Measurements from ENCODE around the gene DBF4B.
"Not testable (repeated sequence)": the region's sequence is repeated elsewhere in the genome, so short reads cannot be mapped to it uniquely, and the experiment has no call there.

DBF4B gene

DNA sequence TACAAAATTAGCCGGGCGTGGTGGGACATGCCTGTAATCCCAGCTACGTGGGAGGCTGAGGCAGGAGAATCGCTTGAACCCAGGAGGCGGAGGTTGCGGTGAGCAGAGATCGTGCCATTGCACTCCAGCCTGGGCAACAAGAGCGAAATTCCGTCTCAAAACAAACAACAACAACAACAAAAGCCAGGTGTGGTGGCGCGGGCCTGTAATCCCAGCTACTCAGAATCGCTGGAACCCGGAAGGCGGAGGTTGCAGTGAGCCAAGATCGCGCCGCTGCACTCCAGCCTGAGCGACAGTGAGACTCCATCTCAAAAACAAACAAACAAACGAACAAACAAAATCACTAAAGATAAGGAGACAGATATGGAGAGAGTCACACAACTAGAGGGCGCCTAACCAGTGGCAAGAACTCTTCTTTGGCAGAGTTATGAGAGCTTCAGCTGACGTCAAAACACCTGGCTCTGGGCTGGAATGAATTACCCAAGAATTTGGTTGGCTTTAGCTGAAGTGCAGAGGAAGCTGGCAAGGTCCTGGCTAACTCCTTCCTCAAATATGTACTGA, 17.6 kb upstream of the DBF4B start:
- H3K9me3 ChIP-seq (ENCODE audit: insufficient read depth, low read length, severe bottlenecking); H3K27me3 ChIP-seq (ENCODE audit: insufficient read depth, low read length, poor library complexity); H4K20me1 ChIP-seq (ENCODE audit: insufficient read depth, low read length); H2AFZ ChIP-seq (ENCODE audit: low read depth, low read length); H3K36me3 ChIP-seq (ENCODE audit: insufficient read depth, low read length); H3K9ac ChIP-seq (ENCODE audit: low read depth, low read length); H3K27ac ChIP-seq (ENCODE audit: low read length); ATAC-seq (ENCODE audit: insufficient read depth, low read depth): not testable (repeated sequence)
- TF ChIP-seq, protein P1, sequence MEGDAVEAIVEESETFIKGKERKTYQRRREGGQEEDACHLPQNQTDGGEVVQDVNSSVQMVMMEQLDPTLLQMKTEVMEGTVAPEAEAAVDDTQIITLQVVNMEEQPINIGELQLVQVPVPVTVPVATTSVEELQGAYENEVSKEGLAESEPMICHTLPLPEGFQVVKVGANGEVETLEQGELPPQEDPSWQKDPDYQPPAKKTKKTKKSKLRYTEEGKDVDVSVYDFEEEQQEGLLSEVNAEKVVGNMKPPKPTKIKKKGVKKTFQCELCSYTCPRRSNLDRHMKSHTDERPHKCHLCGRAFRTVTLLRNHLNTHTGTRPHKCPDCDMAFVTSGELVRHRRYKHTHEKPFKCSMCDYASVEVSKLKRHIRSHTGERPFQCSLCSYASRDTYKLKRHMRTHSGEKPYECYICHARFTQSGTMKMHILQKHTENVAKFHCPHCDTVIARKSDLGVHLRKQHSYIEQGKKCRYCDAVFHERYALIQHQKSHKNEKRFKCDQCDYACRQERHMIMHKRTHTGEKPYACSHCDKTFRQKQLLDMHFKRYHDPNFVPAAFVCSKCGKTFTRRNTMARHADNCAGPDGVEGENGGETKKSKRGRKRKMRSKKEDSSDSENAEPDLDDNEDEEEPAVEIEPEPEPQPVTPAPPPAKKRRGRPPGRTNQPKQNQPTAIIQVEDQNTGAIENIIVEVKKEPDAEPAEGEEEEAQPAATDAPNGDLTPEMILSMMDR (IDR thresholded peaks at IDR 0.05; ENCODE audit: borderline replicate concordance, extremely low read depth, low read length, poor library complexity, severe bottlenecking), result peak; percentile 49
- peaks cover 38% of the 10 kb centered on the region for H3K79me2 ChIP-seq (ENCODE audit: insufficient read depth, low read length)
- peak overlapping the region; percentile 88 for H3K4me2 ChIP-seq (ENCODE audit: insufficient read depth, low read length)
- peaks cover 29% of the 10 kb centered on the region for H3K4me1 ChIP-seq (ENCODE audit: insufficient read depth, low read length)
- DNase-seq, result peak; percentile 16
- peak overlapping the region in 1 of 2 experiments; percentile 89; a peak in 1 of 4 replicates for H3K4me3 ChIP-seq (ENCODE audit: low read depth in 1 of 2, low read length in 2 of 2)

DNA sequence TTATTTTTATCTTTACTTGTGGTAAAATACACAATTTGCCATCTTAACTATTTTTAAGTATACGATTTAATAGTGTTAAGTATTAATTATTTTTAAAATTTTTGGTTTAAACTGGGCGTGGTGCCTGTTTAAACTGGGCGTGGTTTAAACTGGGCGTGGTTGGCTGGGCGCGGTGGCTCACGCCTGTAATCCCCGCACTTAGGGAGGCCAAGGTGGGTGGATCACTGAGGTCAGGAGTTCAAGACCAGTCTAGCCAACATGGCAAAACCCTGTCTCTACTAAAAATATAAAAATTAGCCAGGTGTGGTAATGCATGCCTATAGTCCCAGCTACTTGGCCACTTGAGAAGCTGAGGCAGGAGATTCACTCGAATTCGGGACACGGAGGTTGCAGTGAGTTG, 14.9 kb upstream of the DBF4B start:
- Histone ChIP-seq H3K4me2 (ENCODE audit: insufficient read depth, low read length) (no peak overlapping the region), H3K27me3 (ENCODE audit: insufficient read depth, low read length, poor library complexity) (no peaks in the 10 kb centered on the region)
- no peak for ATAC-seq (ENCODE audit: insufficient read depth, low read depth)

DNA sequence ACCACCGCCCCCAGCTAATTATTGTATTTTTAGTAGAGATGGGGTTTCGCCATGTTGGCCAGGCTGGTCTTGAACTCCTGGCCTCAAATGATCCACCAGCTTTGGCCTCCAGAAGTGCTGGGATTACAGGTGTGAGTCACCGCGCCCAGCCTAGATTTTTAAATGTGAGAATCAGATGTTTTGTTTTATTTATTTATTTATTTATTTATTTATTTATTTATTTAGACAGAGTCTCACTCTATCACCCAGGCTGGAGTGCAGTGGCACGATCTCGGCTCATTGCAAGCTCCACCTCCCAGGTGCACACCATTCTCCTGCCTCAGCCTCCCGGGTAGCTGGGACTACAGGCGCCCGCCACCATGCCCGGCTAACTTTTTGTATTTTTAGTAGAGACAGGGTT, 8.2 kb upstream of the DBF4B start:
- not testable (repeated sequence) for H3K27ac ChIP-seq (ENCODE audit: low read length); H2AFZ ChIP-seq (ENCODE audit: low read depth, low read length); ATAC-seq (ENCODE audit: insufficient read depth, low read depth); DNase-seq; H3K4me3 ChIP-seq (ENCODE audit: low read depth in 1 of 2, low read length in 2 of 2); H3K4me1 ChIP-seq (ENCODE audit: insufficient read depth, low read length); H3K4me2 ChIP-seq (ENCODE audit: insufficient read depth, low read length); H4K20me1 ChIP-seq (ENCODE audit: insufficient read depth, low read length); H3K9me3 ChIP-seq (ENCODE audit: insufficient read depth, low read length, severe bottlenecking); H3K9ac ChIP-seq (ENCODE audit: low read depth, low read length); H3K79me2 ChIP-seq (ENCODE audit: insufficient read depth, low read length); H3K27me3 ChIP-seq (ENCODE audit: insufficient read depth, low read length, poor library complexity); H3K36me3 ChIP-seq (ENCODE audit: insufficient read depth, low read length)

More for the DNA sequence above, 14.9 kb upstream of the DBF4B start:
- Histone ChIP-seq H3K79me2 (ENCODE audit: insufficient read depth, low read length) (peaks cover 15% of the 10 kb centered on the region), H3K9ac (ENCODE audit: low read depth, low read length) (no peak overlapping the region), H2AFZ (ENCODE audit: low read depth, low read length) (no peak overlapping the region), H4K20me1 (ENCODE audit: insufficient read depth, low read length) (no peaks in the 10 kb centered on the region), H3K4me1 (ENCODE audit: insufficient read depth, low read length) (peaks cover 17% of the 10 kb centered on the region), H3K36me3 (ENCODE audit: insufficient read depth, low read length) (0 out of 2 replicates have a peak, but pooled peaks cover 2% of the 10 kb centered on the region), H3K27ac (ENCODE audit: low read length) (no peak overlapping the region), H3K4me3 (ENCODE audit: low read depth in 1 of 2, low read length in 2 of 2) (no peak overlapping the region), H3K9me3 (ENCODE audit: insufficient read depth, low read length, severe bottlenecking) (no peaks in the 10 kb centered on the region)
- no peak for DNase-seq
- no peak for TF ChIP-seq EZH2 (IDR thresholded peaks at IDR 0.05; ENCODE audit: borderline replicate concordance, low read depth, low read length, severe bottlenecking)
- TF ChIP-seq, protein P1 (IDR thresholded peaks at IDR 0.05; ENCODE audit: borderline replicate concordance, extremely low read depth, low read length, poor library complexity, severe bottlenecking), result no peak

DNA sequence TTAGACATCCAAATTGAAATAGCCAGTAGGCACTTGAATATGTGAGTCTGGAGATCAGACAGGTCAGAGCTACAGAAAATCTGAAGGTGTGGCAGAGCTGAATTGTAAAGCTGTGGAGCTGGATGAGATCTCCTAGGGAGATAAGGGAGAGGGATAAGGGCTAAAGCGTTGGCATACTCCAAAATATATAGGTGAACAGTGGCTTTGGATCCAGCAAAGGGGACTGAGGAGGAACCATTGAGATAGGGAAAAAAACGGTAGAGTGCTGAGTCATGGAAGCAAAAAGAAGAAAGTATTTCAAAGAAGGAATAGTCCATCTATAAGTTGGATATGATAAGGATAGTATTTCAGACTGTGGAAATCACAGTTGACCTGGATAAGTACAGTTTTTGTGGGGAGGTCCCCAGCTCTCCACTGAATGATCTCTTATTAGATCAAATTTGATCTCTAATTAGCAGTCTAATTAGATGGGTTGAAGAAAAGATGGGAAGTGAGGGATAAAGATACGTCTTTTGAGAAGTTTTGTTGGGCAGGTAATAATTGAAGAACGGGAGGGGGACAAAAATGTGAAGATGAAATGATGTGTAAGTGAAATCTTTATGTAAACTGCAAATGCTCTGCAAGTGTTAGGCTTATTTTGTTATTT, 587 bp upstream of the DBF4B start:
- Histone ChIP-seq H2AFZ (ENCODE audit: low read depth, low read length) (peak overlapping the region; percentile 95), H4K20me1 (ENCODE audit: insufficient read depth, low read length) (no peaks in the 10 kb centered on the region), H3K9me3 (ENCODE audit: insufficient read depth, low read length, severe bottlenecking) (no peaks in the 10 kb centered on the region), H3K9ac (ENCODE audit: low read depth, low read length) (peak overlapping the region; percentile 82), H3K4me1 (ENCODE audit: insufficient read depth, low read length) (peaks cover 27% of the 10 kb centered on the region), H3K27me3 (ENCODE audit: insufficient read depth, low read length, poor library complexity) (no peaks in the 10 kb centered on the region), H3K4me2 (ENCODE audit: insufficient read depth, low read length) (peak overlapping the region; percentile 97), H3K4me3 (ENCODE audit: low read depth in 1 of 2, low read length in 2 of 2) (peak overlapping the region; percentile 60 to 95; a peak in 3 of 4 replicates), H3K36me3 (ENCODE audit: insufficient read depth, low read length) (no peaks in the 10 kb centered on the region; the same call in 1 of the 2 replicates), H3K27ac (ENCODE audit: low read length) (peak overlapping the region; percentile 94), H3K79me2 (ENCODE audit: insufficient read depth, low read length) (peaks cover 26% of the 10 kb centered on the region)
- ATAC-seq (ENCODE audit: insufficient read depth, low read depth), result no peak
- TF ChIP-seq, protein P1 (IDR thresholded peaks at IDR 0.05; ENCODE audit: borderline replicate concordance, extremely low read depth, low read length, poor library complexity, severe bottlenecking), result no peak
- TF ChIP-seq EZH2 (IDR thresholded peaks at IDR 0.05; ENCODE audit: borderline replicate concordance, low read depth, low read length, severe bottlenecking), result no peak
- no peak for DNase-seq

Data from DND-41 (cell line).